HEK293 (cell line): ENCODE measurements around the gene RINT1.

Experiments
- CTCF ChIA-PET: fragments of 350-600 bp; formaldehyde crosslinking; extraction: SDS; loops from one replicate; lab custom pipeline; 2021; ENCODE audit warnings: antibody characterized with exemption; lab: Yijun Ruan, JAX
- POLR2A ChIA-PET: fragments of 300-600 bp; formaldehyde crosslinking; extraction: SDS; loops from one replicate; lab custom pipeline; 2020; ENCODE audit warnings: antibody characterized with exemption, inconsistent platforms; lab: Yijun Ruan, JAX
- H3K27ac ChIP-seq: fragments of 200-500 bp; sonication (Bioruptor generic); 2 replicates; pipeline ENCODE4 v1.5.1; 2014; ENCODE audit warnings: low read depth, low read length, control low read depth, inconsistent platforms; ENCODE audit errors: extremely low read depth
- H3K36me3 ChIP-seq, 2 experiments: fragments of 200-500 bp in 1 of 2; sonication (Bioruptor generic) in 1 of 2; 1 replicate in 1 of 2; 2 replicates in 1 of 2; pipeline ENCODE4 v1.5.1; 2014 to 2017; ENCODE audit warnings: inconsistent platforms in 2 of 2, low read length in 2 of 2; ENCODE audit not compliant: control insufficient read depth in 2 of 2, insufficient read depth in 1 of 2
- H3K4me1 ChIP-seq: fragments of 200-500 bp; sonication (Bioruptor generic); 2 replicates; pipeline ENCODE4 v1.5.1; 2014; ENCODE audit warnings: mild to moderate bottlenecking, low read length, inconsistent platforms; ENCODE audit not compliant: control insufficient read depth, insufficient read depth
- H3K4me3 ChIP-seq: 2 replicates; pipeline ENCODE4 v1.5.1; 2011; ENCODE audit warnings: low read depth, mild to moderate bottlenecking, control low read depth, low read length, moderate library complexity
- H3K9me3 ChIP-seq: fragments of 200-500 bp; sonication (Bioruptor generic); 2 replicates; pipeline ENCODE4 v1.5.1; 2014; ENCODE audit warnings: low read depth, low read length, inconsistent platforms; ENCODE audit not compliant: control insufficient read depth, insufficient read depth
- FEZF1 ChIP-seq: fragments of 450-650 bp; formaldehyde crosslinking; IDR thresholded peaks from 2 replicates; pipeline ENCODE4 v1.5.1; 2016; ENCODE audit warnings: missing biosample characterization, missing genetic modification characterization
- KLF1 ChIP-seq: fragments of 450-650 bp; formaldehyde crosslinking; IDR thresholded peaks from 2 replicates; pipeline ENCODE4 v1.5.1; 2016; ENCODE audit warnings: missing biosample characterization, missing genetic modification characterization
- KLF10 ChIP-seq: fragments of 450-650 bp; IDR thresholded peaks from 2 replicates; pipeline ENCODE4 v1.5.1; 2018; ENCODE audit warnings: missing biosample characterization, mild to moderate bottlenecking, missing genetic modification characterization
- KLF8 ChIP-seq: fragments of 450-650 bp; formaldehyde crosslinking; IDR thresholded peaks from 2 replicates; pipeline ENCODE4 v1.5.1; 2016; ENCODE audit warnings: missing biosample characterization, missing genetic modification characterization
- KLF9 ChIP-seq: fragments of 450-650 bp; formaldehyde crosslinking; IDR thresholded peaks from 2 replicates; pipeline ENCODE4 v1.5.1; 2016; ENCODE audit warnings: missing biosample characterization, missing genetic modification characterization, low read depth
- SP3 ChIP-seq: fragments of 450-650 bp; formaldehyde crosslinking; IDR thresholded peaks from 2 replicates; pipeline ENCODE4 v1.5.1; 2016; ENCODE audit warnings: missing biosample characterization, missing genetic modification characterization
- ZFP37 ChIP-seq: fragments of 450-650 bp; formaldehyde crosslinking; IDR thresholded peaks from 2 replicates; pipeline ENCODE4 v1.5.1; 2016; ENCODE audit warnings: missing biosample characterization, missing genetic modification characterization
- ZNF184 ChIP-seq: fragments of 450-650 bp; IDR thresholded peaks from 2 replicates; pipeline ENCODE4 v1.5.1; 2018; ENCODE audit warnings: missing biosample characterization, mild to moderate bottlenecking, missing genetic modification characterization
- ZNF214 ChIP-seq: fragments of 450-650 bp; formaldehyde crosslinking; IDR thresholded peaks from 2 replicates; pipeline ENCODE4 v1.5.1; 2017; ENCODE audit warnings: missing biosample characterization, mild to moderate bottlenecking, missing genetic modification characterization, borderline replicate concordance
- ZNF350 ChIP-seq: fragments of 450-650 bp; formaldehyde crosslinking; IDR thresholded peaks from 2 replicates; pipeline ENCODE4 v1.5.0; 2017; ENCODE audit warnings: missing biosample characterization, mild to moderate bottlenecking, missing genetic modification characterization
- ZNF394 ChIP-seq: fragments of 450-650 bp; formaldehyde crosslinking; IDR thresholded peaks from 2 replicates; pipeline ENCODE4 v1.5.1; 2016; ENCODE audit warnings: missing biosample characterization, missing genetic modification characterization, mild to moderate bottlenecking, moderate library complexity, borderline replicate concordance
- ZNF416 ChIP-seq: fragments of 450-650 bp; formaldehyde crosslinking; IDR thresholded peaks from 2 replicates; pipeline ENCODE4 v1.5.1; 2016; ENCODE audit warnings: missing biosample characterization, missing genetic modification characterization
- ZNF426 ChIP-seq: fragments of 450-650 bp; formaldehyde crosslinking; IDR thresholded peaks from 2 replicates; pipeline ENCODE4 v1.5.1; 2017; ENCODE audit warnings: missing biosample characterization, missing genetic modification characterization, mild to moderate bottlenecking, inconsistent platforms, moderate library complexity
- ZNF600 ChIP-seq: fragments of 450-650 bp; formaldehyde crosslinking; IDR thresholded peaks from 2 replicates; pipeline ENCODE4 v1.5.1; 2016; ENCODE audit warnings: missing biosample characterization, missing genetic modification characterization
- ZNF623 ChIP-seq: fragments of 450-650 bp; formaldehyde crosslinking; IDR thresholded peaks from 2 replicates; pipeline ENCODE4 v1.5.1; 2016; ENCODE audit warnings: missing biosample characterization, missing genetic modification characterization
- ZNF660 ChIP-seq: fragments of 450-650 bp; IDR thresholded peaks from 2 replicates; pipeline ENCODE4 v1.5.1; 2018; ENCODE audit warnings: missing biosample characterization, mild to moderate bottlenecking, missing genetic modification characterization
- ZNF677 ChIP-seq: fragments of 450-650 bp; IDR thresholded peaks from 2 replicates; pipeline ENCODE4 v1.5.0; 2018; ENCODE audit warnings: missing biosample characterization, mild to moderate bottlenecking, missing genetic modification characterization, moderate library complexity
- ZNF707 ChIP-seq: fragments of 450-650 bp; formaldehyde crosslinking; IDR thresholded peaks from 2 replicates; pipeline ENCODE4 v1.5.1; 2016; ENCODE audit warnings: missing biosample characterization, missing genetic modification characterization
- ZNF791 ChIP-seq: fragments of 450-650 bp; formaldehyde crosslinking; IDR thresholded peaks from 2 replicates; pipeline ENCODE4 v1.5.1; 2016; ENCODE audit warnings: missing biosample characterization, missing genetic modification characterization
- ZSCAN30 ChIP-seq: fragments of 450-650 bp; IDR thresholded peaks from 2 replicates; pipeline ENCODE4 v1.5.1; 2018; ENCODE audit warnings: missing biosample characterization, mild to moderate bottlenecking, missing genetic modification characterization, moderate library complexity
- TF ChIP-seq, protein P1 (sequence below): fragments of 450-650 bp; formaldehyde crosslinking; IDR thresholded peaks from 2 replicates; pipeline ENCODE4 v1.5.1; 2016; ENCODE audit warnings: missing biosample characterization, missing genetic modification characterization
- TF ChIP-seq, protein P2 (sequence below): fragments of 450-650 bp; formaldehyde crosslinking; conservative IDR thresholded peaks from 2 replicates; pipeline ENCODE4 v1.5.1; 2016; ENCODE audit warnings: low read depth, missing biosample characterization, missing genetic modification characterization
- TF ChIP-seq, protein P3 (sequence below): fragments of 450-650 bp; formaldehyde crosslinking; IDR thresholded peaks from 2 replicates; pipeline ENCODE4 v1.5.1; 2016; ENCODE audit warnings: missing biosample characterization, missing genetic modification characterization, low read depth
- TF ChIP-seq, protein P4 (sequence below): fragments of 450-650 bp; formaldehyde crosslinking; IDR thresholded peaks from 2 replicates; pipeline ENCODE4 v1.5.1; 2016; ENCODE audit warnings: missing biosample characterization, missing genetic modification characterization
- TF ChIP-seq, protein P5 (sequence below): fragments of 450-650 bp; formaldehyde crosslinking; IDR thresholded peaks from 2 replicates; pipeline ENCODE4 v1.5.1; 2016; ENCODE audit warnings: missing biosample characterization, missing genetic modification characterization

Gene RINT1

DNA sequence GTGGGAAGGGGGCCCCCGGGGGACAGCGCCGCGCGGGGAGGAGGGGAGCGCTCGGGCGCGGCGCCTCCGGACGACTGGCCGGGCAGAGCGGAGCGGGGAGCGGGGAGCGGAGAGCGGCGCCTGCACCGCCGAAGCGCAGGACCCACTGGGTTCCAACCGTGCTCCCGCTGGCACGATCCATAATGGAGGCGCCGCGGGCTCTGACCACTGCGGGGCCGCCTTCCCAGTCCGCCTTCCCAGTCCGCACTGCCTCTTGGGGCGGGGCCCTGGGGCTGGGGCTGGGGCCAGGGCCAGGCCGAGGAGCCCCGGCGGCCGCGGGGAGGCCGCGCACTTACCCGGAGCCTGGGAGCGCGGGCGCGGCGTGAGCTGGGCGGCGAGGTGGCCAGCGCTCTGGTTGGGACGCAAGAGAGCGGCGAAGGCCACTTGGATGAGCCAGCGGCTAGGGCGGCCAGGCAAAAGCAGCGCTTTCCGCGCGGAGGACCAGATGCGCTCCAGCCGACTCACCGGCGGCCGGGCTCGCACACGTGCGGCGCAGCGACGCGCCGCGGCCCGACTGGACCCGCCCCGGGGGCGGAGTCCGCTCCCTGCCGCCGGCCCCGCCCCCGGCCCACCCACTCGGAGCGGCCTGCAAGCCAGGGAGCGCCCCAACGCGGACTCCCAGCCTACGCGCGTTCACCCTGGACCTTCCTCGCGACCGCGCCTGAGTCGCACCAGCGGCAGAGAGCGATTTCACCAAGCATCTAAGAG, 10.1 kb upstream of the RINT1 start, which contains the start of gene PUS7:
Gene PUS7, minus strand, starts transcription at position 555 of the 747 bp plus-strand sequence. CDS start 13,759 bp downstream, outside the sequence.
- H3K27ac ChIP-seq = peak within 1 kb of the TSS; percentile 81
- H3K36me3 ChIP-seq = peaks cover 3 to 15% of the 10 kb centered on the region in 2 experiments; a peak in 2 of 3 replicates
- POLR2A ChIA-PET = interaction anchor here (0.9 kb wide), 1 partner anchor 10 kb away, joined by 3 read pairs; the partner anchor contains the start of gene RINT1
- CTCF ChIA-PET = no interaction called here
- peaks cover 2% of the 10 kb centered on the region; the same call in 1 of the 2 replicates for H3K4me1 ChIP-seq
- peak within 1 kb of the TSS; percentile 73 for H3K4me3 ChIP-seq
- no peaks in the 10 kb centered on the region for H3K9me3 ChIP-seq
- TF ChIP-seq, protein P1, sequence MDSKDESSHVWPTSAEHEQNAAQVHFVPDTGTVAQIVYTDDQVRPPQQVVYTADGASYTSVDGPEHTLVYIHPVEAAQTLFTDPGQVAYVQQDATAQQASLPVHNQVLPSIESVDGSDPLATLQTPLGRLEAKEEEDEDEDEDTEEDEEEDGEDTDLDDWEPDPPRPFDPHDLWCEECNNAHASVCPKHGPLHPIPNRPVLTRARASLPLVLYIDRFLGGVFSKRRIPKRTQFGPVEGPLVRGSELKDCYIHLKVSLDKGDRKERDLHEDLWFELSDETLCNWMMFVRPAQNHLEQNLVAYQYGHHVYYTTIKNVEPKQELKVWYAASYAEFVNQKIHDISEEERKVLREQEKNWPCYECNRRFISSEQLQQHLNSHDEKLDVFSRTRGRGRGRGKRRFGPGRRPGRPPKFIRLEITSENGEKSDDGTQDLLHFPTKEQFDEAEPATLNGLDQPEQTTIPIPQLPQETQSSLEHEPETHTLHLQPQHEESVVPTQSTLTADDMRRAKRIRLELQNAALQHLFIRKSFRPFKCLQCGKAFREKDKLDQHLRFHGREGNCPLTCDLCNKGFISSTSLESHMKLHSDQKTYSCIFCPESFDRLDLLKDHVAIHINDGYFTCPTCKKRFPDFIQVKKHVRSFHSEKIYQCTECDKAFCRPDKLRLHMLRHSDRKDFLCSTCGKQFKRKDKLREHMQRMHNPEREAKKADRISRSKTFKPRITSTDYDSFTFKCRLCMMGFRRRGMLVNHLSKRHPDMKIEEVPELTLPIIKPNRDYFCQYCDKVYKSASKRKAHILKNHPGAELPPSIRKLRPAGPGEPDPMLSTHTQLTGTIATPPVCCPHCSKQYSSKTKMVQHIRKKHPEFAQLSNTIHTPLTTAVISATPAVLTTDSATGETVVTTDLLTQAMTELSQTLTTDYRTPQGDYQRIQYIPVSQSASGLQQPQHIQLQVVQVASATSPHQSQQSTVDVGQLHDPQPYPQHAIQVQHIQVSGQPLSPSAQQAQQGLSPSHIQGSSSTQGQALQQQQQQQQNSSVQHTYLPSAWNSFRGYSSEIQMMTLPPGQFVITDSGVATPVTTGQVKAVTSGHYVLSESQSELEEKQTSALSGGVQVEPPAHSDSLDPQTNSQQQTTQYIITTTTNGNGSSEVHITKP (tag by site-specific recombination) = peak; percentile 51; the same call in 1 of the 2 replicates
- TF ChIP-seq ZNF791 (no peak), ZNF677 (tag by site-specific recombination) (0 out of 2 replicates have a peak, but pooled peaks have one; percentile 26), ZNF600 (peak; percentile 26; the same call in 1 of the 2 replicates), ZFP37 (no peak), ZNF394 (no peak), KLF1 (tag by site-specific recombination) (peak; percentile 28; the same call in 1 of the 2 replicates), ZNF623 (tag by site-specific recombination) (no peak), ZNF350 (tag by site-specific recombination) (no peak), SP3 (tag by site-specific recombination) (peak; percentile 46), KLF8 (tag by site-specific recombination) (no peak; the same call in 1 of the 2 replicates), ZNF707 (tag by site-specific recombination) (no peak), ZNF426 (tag by site-specific recombination) (no peak), ZNF214 (tag by site-specific recombination) (no peak), ZNF416 (tag by site-specific recombination) (no peak), ZSCAN30 (tag by site-specific recombination) (peak; percentile 92), FEZF1 (tag by site-specific recombination) (peak; percentile 65; the same call in 1 of the 2 replicates), ZNF660 (tag by site-specific recombination) (0 out of 2 replicates have a peak, but pooled peaks have one; percentile 74), KLF9 (tag by site-specific recombination) (peak; percentile 43), ZNF184 (0 out of 2 replicates have a peak, but pooled peaks have one; percentile 14), KLF10 (tag by site-specific recombination) (peak; percentile 64; the same call in 1 of the 2 replicates)
- TF ChIP-seq, protein P2, sequence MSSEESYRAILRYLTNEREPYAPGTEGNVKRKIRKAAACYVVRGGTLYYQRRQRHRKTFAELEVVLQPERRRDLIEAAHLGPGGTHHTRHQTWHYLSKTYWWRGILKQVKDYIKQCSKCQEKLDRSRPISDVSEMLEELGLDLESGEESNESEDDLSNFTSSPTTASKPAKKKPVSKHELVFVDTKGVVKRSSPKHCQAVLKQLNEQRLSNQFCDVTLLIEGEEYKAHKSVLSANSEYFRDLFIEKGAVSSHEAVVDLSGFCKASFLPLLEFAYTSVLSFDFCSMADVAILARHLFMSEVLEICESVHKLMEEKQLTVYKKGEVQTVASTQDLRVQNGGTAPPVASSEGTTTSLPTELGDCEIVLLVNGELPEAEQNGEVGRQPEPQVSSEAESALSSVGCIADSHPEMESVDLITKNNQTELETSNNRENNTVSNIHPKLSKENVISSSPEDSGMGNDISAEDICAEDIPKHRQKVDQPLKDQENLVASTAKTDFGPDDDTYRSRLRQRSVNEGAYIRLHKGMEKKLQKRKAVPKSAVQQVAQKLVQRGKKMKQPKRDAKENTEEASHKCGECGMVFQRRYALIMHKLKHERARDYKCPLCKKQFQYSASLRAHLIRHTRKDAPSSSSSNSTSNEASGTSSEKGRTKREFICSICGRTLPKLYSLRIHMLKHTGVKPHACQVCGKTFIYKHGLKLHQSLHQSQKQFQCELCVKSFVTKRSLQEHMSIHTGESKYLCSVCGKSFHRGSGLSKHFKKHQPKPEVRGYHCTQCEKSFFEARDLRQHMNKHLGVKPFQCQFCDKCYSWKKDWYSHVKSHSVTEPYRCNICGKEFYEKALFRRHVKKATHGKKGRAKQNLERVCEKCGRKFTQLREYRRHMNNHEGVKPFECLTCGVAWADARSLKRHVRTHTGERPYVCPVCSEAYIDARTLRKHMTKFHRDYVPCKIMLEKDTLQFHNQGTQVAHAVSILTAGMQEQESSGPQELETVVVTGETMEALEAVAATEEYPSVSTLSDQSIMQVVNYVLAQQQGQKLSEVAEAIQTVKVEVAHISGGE = peak; percentile 37
- TF ChIP-seq, protein P3, sequence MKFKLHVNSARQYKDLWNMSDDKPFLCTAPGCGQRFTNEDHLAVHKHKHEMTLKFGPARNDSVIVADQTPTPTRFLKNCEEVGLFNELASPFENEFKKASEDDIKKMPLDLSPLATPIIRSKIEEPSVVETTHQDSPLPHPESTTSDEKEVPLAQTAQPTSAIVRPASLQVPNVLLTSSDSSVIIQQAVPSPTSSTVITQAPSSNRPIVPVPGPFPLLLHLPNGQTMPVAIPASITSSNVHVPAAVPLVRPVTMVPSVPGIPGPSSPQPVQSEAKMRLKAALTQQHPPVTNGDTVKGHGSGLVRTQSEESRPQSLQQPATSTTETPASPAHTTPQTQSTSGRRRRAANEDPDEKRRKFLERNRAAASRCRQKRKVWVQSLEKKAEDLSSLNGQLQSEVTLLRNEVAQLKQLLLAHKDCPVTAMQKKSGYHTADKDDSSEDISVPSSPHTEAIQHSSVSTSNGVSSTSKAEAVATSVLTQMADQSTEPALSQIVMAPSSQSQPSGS (tag by site-specific recombination) = no peak
- TF ChIP-seq, protein P4, sequence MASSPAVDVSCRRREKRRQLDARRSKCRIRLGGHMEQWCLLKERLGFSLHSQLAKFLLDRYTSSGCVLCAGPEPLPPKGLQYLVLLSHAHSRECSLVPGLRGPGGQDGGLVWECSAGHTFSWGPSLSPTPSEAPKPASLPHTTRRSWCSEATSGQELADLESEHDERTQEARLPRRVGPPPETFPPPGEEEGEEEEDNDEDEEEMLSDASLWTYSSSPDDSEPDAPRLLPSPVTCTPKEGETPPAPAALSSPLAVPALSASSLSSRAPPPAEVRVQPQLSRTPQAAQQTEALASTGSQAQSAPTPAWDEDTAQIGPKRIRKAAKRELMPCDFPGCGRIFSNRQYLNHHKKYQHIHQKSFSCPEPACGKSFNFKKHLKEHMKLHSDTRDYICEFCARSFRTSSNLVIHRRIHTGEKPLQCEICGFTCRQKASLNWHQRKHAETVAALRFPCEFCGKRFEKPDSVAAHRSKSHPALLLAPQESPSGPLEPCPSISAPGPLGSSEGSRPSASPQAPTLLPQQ (tag by site-specific recombination) = peak; percentile 77; the same call in 1 of the 2 replicates
- TF ChIP-seq, protein P5, sequence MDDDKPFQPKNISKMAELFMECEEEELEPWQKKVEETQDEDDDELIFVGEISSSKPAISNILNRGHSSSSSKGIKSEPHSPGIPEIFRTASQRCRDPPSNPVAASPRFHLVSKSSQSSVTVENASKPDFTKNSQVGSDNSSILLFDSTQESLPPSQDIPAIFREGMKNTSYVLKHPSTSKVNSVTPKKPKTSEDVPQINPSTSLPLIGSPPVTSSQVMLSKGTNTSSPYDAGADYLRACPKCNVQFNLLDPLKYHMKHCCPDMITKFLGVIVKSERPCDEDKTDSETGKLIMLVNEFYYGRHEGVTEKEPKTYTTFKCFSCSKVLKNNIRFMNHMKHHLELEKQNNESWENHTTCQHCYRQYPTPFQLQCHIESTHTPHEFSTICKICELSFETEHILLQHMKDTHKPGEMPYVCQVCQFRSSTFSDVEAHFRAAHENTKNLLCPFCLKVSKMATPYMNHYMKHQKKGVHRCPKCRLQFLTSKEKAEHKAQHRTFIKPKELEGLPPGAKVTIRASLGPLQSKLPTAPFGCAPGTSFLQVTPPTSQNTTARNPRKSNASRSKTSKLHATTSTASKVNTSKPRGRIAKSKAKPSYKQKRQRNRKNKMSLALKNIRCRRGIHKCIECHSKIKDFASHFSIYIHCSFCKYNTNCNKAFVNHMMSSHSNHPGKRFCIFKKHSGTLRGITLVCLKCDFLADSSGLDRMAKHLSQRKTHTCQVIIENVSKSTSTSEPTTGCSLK (tag by site-specific recombination) = no peak
